ENCODE results near the gene DAG1.
"Not testable (repeated sequence)": the region's sequence is repeated elsewhere in the genome, so short reads cannot be mapped to it uniquely, and the experiment has no call there.

DAG1 gene

DNA sequence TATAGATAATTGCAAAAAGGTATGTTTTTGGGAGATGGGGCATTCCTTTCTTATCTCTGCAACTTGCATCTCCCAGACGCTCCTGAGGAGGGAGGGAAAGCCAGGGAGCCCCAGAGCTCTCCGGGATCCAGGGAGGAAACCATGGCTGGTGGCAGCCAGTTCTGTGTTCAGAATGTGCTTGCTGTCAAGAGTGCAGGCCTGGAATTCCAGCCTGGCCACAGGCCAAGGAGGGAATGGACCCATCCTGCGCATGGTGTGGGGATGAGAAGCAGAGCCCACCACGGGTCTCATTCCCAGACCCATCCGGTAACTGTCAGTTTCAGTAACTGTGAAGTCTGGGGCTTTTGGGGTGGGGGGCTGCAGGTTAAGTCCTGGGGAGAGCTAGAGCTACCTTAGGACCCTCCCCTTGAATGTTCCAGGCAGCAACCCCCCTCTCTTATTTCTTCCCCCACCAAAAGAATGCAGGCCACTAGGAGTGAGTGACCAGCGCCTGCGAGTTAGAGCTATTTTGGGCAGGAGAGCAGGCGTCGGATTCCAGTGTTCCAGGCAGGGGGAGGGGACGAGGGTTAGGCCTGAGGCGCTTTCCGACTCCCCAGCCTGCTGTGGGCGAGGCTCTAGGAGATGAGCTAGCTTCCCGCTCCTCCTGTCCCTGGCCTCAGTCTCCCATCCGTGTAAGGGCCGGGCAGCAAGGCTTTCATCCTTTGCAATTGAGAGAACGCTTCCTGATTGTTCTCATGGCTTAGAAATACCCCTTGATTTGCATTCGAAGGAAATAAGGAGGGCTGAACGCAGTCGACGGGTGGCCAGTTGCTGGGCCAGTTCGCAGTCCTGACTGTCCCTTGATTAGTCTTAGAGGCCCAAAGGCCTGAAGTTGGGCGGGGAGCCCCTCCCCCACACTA, 781 bp upstream of the DAG1 start:
- in situ Hi-C loops (cut with MboI; ENCODE audit: low sequenced_read_pairs) = no loop called here

DNA sequence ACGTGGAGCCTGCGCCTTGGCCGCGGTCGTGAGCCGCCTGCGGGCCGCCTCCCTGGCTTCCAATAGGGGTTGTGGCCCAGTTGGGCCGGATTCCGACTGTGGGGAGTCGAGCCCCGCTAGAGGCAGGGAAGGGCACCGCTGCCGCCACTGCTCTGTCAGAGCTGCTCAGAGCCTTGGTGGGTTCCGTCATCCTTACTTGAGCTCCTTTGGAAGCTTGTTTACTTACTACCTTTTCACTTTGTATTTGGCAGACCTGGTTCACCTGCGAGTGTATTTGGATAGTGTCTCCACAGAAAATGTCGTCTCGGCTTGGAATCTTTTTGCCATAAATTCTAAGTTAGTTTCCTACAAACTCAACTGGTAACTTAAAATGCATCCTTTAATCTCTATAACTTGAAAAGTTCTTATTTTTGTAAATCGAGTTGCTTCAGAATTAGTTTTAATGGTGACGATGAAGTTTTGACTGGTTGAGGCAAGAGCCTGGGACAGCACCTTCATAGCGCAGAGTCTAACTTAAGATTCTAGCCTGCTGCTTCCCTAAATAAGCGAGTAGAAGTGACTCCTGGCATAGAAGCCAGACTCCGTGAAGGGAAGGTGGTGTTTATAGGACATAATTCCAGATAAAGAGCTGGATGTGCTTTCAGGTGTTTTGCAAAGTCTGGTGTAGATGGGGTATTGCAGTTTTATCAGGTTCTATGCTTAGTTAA, 800 bp downstream of the DAG1 start:
- in situ Hi-C loops (cut with MboI; ENCODE audit: low sequenced_read_pairs) = no loop called here

DNA sequence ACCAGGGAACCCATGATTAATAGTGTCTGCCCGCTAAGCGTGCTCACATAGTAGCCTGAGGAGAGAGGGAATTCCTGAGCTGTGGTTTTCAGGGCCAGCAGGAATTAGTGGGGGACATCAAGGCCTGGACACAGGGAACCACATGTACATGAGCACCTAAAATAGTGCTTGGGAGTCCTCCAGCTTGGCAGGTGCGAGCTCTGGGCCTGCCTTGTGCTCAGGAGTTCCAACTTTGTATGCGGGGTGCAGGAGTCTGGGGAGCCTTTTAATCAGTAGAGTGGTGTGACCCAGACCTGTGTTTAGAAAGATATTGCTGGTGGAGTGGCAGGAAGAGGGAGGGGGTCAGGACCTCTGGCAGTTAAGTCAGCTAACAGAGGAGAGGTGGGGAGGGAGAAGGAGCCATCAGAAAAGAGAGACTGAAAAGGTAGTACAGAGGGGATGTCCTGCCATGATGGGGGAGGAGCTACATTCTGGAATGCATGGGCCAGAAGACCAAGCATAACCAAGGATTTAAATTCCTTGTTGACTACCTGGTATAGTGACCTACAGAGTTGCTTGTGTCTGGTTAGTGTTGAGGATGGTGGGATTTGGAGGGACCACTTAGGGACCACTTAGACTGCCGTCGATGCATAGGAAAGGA, 1.9 kb downstream of the DAG1 start:
- in situ Hi-C loops (cut with MboI; ENCODE audit: low sequenced_read_pairs) = no loop called here

DNA sequence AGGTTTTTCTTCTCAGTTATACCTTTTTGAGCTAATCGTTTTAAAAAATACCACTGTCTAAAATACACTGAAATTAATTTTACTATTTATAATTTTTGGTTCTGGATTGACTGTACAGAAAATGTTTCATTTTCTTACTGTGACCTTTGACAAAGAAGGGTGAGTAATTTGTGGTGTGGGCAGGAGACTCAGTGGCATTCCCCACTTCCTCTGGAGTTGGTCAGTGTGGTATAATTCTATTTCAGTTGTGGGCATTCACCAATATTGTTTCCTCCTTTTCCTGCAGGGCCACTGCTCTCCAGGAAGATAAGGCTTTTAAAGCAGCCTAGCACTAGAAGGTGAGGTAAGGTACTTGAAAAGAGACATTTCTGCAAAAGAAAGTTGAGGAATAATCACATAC, 6.5 kb downstream of the DAG1 start:
- in situ Hi-C loops (cut with MboI; ENCODE audit: low sequenced_read_pairs) = no loop called here

DNA sequence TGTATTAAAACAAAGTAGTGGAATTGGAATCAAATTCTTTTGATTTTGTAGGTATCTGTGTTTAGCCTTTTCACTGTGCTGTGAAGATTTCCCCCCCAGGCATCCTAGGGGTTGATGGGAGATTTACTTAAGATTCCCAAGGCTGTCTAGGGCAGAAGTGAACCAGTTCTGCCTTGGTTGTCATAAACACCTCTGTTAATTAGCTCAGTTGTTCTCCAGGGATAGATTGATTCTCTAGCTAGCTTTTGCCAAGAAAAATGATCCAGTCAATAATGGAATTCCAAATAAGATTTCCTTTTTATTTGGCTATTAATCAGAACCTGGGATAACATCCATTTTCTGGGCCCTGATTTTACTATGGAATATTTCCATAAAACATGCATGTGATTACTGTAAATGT, 12.7 kb downstream of the DAG1 start:
- in situ Hi-C loops (cut with MboI; ENCODE audit: low sequenced_read_pairs) = no loop called here

DNA sequence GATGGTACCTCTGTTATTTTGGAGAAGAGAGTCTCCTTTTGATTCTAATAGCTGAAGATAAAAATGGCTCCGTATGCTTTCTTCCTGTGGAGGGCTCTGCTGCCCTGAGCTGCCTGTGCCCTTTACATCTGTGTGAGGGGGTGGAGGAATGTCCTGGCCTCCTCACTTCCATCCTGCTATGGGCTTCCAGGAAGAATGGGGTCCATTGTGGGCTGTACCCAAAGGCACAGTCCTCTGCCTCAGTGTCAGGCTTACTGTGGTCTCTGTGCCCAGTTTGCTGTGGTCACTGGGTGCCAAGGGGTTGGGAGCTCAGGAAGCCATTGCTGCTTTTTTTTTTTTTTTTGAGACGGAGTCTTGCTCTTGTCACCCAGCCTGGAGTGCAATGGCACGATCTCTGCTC, 14.4 kb downstream of the DAG1 start:
- in situ Hi-C loops (cut with MboI; ENCODE audit: low sequenced_read_pairs) = no loop called here

DNA sequence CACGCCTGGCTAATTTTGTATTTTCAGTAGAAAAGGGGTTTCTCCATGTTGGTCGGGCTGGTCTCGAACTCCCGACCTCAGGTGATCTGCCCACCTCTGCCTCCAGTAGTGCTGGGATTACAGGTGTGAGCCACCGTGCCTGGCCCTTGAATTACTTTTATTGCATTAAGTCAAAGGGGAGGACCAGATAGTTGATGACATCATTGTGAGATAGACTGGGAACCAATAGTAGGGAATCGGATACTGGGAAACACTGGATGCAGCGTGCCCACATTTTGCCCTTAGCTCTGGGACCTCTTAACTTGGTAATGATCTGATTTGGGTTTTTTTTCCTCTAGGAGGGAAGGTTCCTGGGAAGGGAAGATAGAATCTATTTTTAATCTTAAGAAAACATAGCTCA, 19.2 kb downstream of the DAG1 start:
- in situ Hi-C loops (cut with MboI; ENCODE audit: low sequenced_read_pairs) = no loop called here

DNA sequence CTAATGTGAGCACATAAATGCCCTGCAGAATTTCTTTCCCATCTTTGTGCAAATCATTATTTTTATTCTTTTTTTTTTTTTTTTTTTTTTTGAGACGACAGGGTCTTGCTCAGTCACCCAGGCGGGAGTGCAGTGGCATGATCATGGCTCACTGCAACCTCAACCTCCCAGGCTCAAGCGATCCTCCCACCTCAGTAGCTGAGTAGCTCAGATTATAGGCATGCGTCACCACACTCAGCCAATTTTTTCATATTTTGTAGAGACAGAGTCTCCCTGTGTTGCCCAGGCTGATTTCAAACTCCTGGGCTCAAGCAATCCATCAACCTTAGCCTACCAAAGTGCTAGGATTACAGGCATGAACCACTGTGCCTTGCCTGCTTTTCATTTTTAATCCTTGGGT, 22.9 kb downstream of the DAG1 start:
- in situ Hi-C loops (cut with MboI; ENCODE audit: low sequenced_read_pairs) = no loop called here

DNA sequence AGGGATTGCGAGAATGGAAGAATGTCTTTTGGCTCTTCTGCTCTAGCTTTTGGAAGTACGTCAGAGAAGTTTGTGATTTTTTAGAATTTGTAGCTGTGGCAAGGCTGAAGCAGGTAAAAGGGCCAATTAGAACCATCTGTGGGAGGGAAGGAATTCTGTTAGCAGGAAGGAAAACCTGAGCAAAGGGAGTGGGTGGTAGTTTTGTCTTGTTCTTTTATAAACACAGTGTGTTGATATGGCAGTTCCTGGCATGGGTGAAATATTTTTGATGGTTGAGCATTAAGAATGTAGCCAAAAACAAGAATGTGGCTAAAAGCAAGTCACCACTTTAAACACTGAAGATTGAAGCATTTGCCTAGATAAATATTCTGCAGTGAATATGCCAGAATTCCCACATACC, 23.8 kb downstream of the DAG1 start:
- in situ Hi-C loops (cut with MboI; ENCODE audit: low sequenced_read_pairs) = no loop called here

DNA sequence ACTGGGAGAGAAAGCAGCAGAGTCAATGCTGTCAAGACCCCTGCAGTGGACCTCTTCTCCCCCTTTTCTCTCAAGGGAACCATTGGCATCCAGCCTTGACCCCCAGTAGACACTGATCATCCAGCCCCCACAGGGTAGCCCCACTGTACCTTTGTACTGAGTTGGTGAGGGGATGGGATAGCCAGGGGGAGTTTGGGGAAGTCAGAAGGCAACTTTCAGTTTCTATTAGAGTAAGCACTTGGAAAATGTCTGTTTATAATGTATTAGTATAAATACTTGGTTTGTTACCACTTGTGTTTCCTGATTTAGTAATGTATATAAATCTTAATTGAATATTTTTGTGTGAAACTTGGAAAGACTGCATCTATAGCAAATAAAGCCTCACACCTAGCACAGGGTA, 25.0 kb downstream of the DAG1 start:
- in situ Hi-C loops (cut with MboI; ENCODE audit: low sequenced_read_pairs) = no loop called here

DNA sequence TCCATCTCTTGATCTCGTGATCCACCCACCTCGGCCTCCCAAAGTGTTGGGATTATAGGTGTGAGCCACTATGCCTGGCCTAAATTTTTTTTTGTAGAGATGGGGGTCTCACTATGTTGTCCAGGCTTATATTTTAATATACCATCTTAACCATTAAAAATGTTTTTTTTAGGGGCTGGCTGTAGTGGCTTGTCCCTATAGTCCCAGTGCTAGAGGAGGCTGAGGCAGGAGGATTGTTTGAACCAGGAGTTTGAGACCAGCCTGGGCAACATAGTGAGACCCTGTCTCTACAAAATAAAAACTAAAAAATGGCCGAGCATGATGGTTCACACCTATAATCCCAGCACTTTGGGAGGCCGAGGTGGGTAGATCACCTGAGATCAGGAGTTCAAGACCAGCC, 26.8 kb downstream of the DAG1 start:
- in situ Hi-C loops (cut with MboI; ENCODE audit: low sequenced_read_pairs) = not testable (repeated sequence)

DNA sequence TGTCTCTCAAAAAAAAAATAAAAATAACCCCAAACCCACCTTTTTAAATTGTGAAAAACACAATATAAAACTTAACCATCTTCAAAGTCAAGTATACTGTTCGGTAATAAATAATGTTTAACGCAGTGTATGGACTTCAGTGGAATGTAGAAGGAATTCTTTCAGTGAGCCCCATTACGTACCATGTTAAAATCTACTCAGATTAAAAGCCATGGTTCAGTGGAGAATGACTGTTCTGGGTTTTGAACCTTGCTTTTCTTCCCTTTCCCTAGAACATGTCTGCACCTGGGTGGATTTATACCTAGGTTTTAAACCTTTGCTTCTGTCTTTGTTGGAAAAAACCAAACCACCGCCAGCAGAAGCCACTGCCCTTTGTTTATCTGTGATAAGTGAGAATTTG, 27.5 kb downstream of the DAG1 start:
- in situ Hi-C loops (cut with MboI; ENCODE audit: low sequenced_read_pairs) = no loop called here

DNA sequence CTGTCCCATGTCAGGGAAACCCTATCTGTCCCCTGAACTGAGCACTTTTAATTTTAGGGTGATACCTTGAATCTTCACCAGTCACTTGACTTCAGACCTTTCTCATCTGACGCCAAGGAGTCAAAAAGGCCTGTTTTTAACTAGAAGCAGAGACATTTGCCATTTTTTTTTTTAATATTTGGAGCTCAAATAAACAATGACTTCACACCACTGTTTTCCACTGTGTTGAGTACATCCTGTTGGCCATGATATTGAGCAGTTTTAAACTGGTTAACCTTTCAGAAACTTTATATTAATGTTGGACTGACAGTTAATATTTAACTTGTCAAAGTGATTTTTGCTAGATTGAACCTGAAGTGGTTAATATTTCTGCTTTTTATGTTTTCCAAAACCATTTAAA, 28.2 kb downstream of the DAG1 start:
- in situ Hi-C loops (cut with MboI; ENCODE audit: low sequenced_read_pairs) = no loop called here

DNA sequence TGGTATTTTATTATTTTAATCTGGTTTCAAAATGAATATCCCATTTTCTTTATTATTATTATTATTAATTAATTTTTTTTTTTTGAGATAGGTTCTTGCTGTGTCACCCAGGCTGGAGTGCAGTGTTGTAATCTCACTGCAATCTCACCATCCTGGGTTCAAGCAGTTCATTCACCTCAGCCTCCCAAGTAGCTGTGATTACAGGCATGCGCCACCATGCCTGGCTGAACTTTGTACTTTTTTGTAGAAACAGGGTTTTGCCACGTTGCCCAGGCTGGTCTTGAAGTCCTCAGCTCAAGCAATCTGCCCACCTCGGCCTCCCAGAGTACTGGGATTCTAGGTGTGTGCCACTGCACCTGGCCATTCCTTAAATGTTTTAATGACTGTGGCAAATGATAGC, 28.6 kb downstream of the DAG1 start:
- in situ Hi-C loops (cut with MboI; ENCODE audit: low sequenced_read_pairs) = no loop called here

DNA sequence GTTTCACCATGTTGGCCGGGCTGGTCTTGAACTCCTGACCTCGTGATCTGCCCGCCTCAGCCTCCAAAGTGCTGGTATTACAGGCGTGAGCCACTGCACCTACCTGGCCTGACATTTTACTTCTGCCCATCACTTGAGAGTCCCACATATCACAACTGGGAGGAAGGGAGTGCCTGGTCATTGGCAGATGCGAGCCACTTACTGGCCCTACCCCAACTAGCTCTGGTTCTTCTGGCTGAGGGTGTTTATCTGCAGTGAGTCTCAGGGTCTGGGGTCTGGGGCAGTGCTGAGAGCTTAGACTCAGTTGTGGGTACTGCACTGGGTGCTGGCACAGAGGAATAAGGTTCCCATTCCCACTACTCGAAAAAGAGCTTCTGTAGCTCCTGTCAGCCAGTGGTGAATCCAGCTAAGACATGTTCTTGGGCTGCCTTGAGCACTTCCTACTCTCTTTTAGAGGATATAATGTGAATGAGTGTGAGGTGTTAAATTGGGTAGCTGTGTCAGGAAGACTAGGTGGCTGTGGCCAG, 30.2 kb downstream of the DAG1 start:
- in situ Hi-C loops (cut with MboI; ENCODE audit: low sequenced_read_pairs) = no loop called here

DNA sequence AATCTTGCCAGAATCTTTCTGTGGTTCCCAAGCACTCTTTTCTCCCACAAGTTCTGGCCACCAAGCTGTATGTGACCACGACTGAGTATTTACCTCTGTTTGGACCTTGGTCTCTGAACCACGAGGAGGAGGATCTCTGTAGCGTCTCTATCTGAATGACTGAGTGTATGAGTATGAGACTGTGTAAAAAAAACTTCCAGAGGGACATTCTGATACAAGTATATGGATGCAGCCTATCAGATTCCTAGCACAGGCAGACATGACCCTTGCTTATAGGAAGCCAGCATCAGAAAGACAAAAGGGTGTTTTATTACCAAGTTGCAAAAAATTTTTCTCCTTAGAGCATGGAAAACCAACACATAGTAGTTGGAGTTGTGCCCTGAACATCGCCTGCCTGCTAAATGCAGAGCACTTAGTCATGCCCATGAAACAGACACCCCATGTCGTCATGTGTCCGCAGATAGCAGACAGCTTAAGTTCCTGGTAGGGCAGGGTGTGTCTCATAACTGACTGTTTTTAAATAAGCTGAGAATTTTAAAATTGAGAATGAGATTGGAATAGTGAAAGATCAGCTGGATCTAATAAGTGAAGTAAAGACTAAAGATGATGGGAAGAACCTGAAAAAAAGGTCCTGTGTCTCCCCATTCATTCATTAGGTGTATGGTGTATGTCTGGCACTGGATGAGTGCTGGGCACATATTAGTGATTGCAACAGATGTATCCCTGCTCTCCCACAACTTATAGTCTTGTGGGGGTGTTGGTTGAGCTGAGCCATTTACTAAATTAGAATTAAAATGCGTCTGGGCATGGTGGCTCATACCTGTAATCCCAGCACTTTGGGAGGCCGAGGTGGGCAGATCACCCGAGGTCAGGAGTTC, 30.9 kb downstream of the DAG1 start:
- in situ Hi-C loops (cut with MboI; ENCODE audit: low sequenced_read_pairs) = no loop called here

DNA sequence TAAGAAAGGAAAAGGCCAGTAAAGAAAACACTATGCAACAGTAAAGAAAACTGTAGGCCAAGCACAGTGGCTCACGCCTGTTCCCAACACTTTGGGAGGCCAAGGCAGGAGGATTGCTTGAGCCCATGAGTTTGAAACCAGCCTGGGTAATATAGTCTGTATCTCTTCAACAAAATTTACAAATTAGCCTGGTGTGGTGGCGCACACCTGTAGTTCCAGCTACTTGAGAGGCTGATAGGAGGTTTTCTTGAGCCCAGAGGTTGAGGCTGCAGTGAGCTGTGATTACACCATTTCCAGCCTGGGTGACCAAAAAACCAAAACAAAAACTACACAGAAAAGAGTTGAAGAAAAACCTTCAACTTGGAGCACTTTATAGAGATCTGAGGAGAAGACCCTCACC, 31.8 kb downstream of the DAG1 start:
- in situ Hi-C loops (cut with MboI; ENCODE audit: low sequenced_read_pairs) = no loop called here

DNA sequence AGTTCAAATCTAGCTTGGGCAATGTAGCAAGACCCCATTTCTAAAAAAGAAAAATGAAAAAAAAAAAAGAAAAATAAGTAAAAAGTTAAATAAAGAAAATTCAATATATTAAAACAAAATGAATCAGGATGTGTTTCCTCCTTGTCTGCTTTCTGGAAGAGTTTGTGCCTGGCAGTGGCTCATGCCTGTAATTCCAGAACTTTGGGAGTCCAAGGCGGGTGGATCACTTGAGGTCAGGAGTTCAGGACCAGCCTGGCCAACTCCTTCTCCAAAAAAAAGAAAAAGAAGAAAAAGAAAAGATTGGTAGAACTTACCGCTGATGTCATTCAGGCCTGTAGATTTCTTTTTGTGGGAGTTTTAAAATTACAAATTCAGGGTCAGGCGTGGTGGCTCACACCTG, 36.8 kb downstream of the DAG1 start:
- in situ Hi-C loops (cut with MboI; ENCODE audit: low sequenced_read_pairs) = no loop called here

DNA sequence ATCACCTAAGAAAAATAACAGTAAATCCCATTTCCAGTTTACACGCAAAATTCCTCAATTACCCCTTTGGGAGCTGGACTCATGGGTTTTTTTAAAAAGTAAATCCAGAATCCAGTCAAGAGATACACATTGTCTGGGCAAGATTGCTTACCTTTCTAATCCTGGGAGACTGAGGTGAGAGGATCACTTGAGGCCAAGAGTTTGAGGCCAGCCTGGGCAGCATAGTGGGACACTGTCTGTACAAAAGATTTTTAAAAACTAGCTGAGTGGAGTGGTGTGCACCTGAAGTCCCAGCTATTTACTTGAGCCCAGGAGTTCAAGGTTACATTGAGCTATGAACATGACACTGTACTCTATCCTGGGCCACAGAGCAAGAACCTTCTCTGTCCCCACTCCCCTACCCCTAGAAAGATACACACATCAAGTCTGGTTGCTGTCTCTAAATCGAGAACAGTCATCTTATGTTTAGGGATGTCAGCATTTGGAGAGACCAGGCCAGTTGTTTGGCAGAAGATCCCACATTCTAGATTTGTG, 39.0 kb downstream of the DAG1 start:
- in situ Hi-C loops (cut with MboI; ENCODE audit: low sequenced_read_pairs) = no loop called here

DNA sequence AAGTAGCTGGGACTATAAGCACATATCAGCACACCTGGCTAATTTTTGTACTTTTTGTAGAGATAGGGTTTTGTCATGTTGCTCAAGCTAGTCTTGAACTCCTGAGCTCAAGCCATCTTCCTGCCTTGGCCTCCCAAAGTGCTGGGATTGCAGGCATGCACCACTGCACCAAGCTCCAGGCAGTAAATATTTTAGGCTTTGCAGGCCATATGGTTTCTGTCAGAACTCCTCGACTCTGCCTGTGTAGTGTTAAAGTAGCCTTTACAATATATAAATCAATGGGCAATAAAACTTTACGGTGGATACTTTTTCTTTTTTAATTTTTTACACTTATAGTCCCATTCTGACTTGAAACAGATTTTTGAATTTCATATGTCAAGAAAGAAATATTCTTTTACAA, 41.6 kb downstream of the DAG1 start:
- in situ Hi-C loops (cut with MboI; ENCODE audit: low sequenced_read_pairs) = no loop called here

Data from HL-60/S4 (cell line).